ENCODE results near the gene LONRF2.
"Not testable (repeated sequence)": the region's sequence is repeated elsewhere in the genome, so short reads cannot be mapped to it uniquely, and the experiment has no call there.

The LONRF2 gene

DNA sequence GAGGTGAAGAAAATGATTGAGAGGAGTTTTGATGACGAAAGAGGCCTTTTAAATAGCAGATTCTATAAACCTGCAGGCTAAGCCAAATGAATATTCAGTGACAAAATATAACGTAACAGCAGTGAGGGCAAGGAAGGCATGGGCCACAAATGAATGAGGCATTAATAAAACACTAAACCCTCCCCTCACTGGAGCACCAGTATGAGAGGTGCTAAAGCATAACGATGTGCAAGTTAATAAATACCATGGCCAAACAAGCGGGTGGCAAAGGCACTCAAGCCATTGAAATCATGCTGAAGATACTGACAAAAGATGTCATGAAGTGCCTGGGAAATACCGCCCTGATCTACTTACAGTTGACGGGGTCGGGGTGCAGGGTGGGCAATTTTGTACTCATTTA, 30.2 kb upstream of the LONRF2 start:
- Mint-ChIP-seq H3K27me3 (ENCODE audit: low read depth) (no peaks in the 10 kb centered on the region), H3K36me3 (ENCODE audit: low read depth) (no peaks in the 10 kb centered on the region), H3K9me3 (peaks cover 16% of the 10 kb centered on the region), H3K4me1 (no peaks in the 10 kb centered on the region), H3K27ac (no peak overlapping the region), H3K4me3 (no peak overlapping the region)
- TF ChIP-seq, protein P1, sequence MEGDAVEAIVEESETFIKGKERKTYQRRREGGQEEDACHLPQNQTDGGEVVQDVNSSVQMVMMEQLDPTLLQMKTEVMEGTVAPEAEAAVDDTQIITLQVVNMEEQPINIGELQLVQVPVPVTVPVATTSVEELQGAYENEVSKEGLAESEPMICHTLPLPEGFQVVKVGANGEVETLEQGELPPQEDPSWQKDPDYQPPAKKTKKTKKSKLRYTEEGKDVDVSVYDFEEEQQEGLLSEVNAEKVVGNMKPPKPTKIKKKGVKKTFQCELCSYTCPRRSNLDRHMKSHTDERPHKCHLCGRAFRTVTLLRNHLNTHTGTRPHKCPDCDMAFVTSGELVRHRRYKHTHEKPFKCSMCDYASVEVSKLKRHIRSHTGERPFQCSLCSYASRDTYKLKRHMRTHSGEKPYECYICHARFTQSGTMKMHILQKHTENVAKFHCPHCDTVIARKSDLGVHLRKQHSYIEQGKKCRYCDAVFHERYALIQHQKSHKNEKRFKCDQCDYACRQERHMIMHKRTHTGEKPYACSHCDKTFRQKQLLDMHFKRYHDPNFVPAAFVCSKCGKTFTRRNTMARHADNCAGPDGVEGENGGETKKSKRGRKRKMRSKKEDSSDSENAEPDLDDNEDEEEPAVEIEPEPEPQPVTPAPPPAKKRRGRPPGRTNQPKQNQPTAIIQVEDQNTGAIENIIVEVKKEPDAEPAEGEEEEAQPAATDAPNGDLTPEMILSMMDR (IDR thresholded peaks at IDR 0.05; ENCODE audit: unreplicated experiment in 3 of 3): no peak

DNA sequence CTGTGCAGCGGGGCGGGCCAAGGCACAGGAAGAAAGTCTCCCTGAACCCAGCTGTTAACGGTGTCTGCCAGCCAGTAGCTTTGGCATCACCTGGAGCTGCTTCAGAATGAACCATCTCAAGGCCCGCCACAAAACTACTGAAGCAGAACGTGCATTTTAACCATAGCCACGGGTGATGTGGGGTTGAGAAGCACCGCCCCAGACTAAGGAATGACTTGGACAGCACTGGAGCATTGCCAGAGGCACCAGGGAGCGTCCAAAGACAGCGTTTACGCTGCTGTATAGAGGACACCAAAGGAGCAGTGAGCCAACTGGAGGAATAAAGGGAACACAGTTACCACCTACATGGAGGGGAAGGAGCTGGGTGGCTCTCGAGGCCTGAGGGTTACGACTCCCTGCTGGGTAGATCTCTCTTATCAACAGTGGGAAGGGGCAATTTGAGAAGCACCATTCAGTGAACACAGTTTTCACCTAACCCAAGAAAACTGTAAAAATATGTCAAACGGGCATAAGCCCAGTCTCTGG, 28.4 kb upstream of the LONRF2 start:
- Mint-ChIP-seq H3K4me3 (no peak overlapping the region), H3K27me3 (ENCODE audit: low read depth) (no peaks in the 10 kb centered on the region), H3K9me3 (peaks cover 12% of the 10 kb centered on the region), H3K27ac (no peak overlapping the region), H3K4me1 (no peaks in the 10 kb centered on the region), H3K36me3 (ENCODE audit: low read depth) (no peaks in the 10 kb centered on the region)
- TF ChIP-seq, protein P1 (IDR thresholded peaks at IDR 0.05; ENCODE audit: unreplicated experiment in 3 of 3): no peak

DNA sequence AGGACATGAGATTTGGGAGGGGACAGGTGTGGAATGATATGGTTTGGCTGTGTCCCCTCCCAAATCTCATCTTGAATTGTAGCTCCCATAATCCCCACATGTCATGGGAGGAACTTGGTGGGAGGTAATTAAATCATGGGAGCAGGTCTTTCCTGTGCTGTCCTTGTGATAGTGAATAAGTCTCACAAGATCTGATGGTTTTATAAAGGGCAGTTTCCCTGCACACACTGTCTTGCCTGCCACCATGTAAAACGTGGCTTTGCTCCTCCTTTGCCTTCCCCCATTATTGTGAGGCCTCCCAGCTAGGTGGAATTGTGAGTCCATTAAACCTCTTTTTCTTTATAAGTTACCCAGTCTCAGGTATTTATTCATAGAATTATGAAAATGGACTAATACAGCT, 22.8 kb upstream of the LONRF2 start:
- Mint-ChIP-seq H3K27ac (peak overlapping the region in 1 of 3 experiments; percentile 72), H3K9me3 (peaks cover 25% of the 10 kb centered on the region)
- not testable (repeated sequence) for H3K27me3 Mint-ChIP-seq (ENCODE audit: low read depth); H3K4me1 Mint-ChIP-seq; H3K36me3 Mint-ChIP-seq (ENCODE audit: low read depth); H3K4me3 Mint-ChIP-seq

DNA sequence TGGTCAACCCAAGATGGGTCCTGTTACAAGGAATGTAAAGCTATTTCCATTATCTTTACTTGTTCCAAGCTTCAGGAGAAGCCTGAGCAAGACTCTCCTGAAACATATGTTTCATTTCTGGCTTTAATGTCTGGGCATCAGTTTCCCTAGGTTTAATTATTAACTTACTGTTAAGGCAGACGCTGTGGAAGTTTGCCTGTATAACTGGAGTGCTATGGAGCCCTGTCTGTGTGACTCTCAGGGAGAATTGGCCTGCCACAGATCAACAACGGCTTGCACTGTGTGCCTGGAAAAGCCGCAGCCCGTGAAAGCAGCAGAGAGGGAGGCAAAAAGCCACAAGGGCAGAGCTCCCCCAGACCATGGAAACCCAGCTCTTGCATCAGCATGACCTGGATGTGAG, 22.1 kb upstream of the LONRF2 start:
- peaks cover 22% of the 10 kb centered on the region for H3K9me3 Mint-ChIP-seq
- TF ChIP-seq, protein P1 (IDR thresholded peaks at IDR 0.05; ENCODE audit: unreplicated experiment in 3 of 3): no peak
- H3K4me1 Mint-ChIP-seq: no peaks in the 10 kb centered on the region
- peaks cover 11% of the 10 kb centered on the region for H3K27me3 Mint-ChIP-seq (ENCODE audit: low read depth)
- peak overlapping the region in 1 of 3 experiments; percentile 48 for H3K27ac Mint-ChIP-seq
- no peak overlapping the region for H3K4me3 Mint-ChIP-seq
- no peaks in the 10 kb centered on the region for H3K36me3 Mint-ChIP-seq (ENCODE audit: low read depth)

DNA sequence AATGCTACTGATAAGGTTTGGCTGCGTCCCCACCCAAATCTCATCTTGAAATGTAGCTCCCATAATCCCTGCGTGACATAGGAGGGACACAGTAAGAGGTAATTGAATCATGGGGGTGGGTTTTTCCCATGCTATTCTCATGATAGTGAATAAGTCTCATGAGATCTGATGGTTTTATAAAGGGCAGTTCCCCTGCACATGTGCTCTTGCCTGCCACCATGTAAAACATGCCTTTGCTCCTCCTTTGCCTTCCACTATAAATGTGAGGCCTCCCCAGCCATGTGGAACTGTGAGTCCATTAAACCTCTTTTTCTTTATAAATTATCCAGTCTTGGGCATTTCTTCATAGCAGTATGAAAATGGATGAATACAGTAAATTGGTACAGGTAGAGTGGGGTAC, 20.2 kb upstream of the LONRF2 start:
- not testable (repeated sequence) for H3K36me3 Mint-ChIP-seq (ENCODE audit: low read depth); H3K4me3 Mint-ChIP-seq; H3K27ac Mint-ChIP-seq; H3K4me1 Mint-ChIP-seq
- Mint-ChIP-seq H3K9me3 (peaks cover 18% of the 10 kb centered on the region), H3K27me3 (ENCODE audit: low read depth) (peaks cover 20% of the 10 kb centered on the region)

DNA sequence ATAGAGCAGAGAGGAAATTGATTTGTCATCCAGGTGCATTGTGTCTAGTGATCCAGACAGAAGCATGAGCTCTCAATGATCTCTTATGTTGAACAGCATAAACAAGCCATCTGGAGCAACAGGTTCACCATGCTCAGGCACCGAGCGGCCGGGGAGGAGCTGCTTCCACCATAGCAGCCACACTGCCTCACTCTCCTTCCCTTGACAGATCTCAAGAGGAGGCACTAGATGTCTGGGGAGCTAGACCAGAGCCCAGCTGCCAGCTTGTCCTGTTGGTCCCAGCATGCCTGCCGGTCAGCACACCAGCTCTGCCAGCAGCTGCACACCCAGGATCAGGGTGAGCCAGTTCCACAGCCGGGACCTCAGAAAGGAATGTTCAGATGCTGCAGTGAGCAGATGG, 17.5 kb upstream of the LONRF2 start:
- Mint-ChIP-seq H3K9me3 (peaks cover 14% of the 10 kb centered on the region), H3K27me3 (ENCODE audit: low read depth) (peaks cover 23% of the 10 kb centered on the region), H3K4me1 (no peaks in the 10 kb centered on the region), H3K4me3 (no peak overlapping the region), H3K27ac (no peak overlapping the region), H3K36me3 (ENCODE audit: low read depth) (no peaks in the 10 kb centered on the region)
- TF ChIP-seq, protein P1 (IDR thresholded peaks at IDR 0.05; ENCODE audit: unreplicated experiment in 3 of 3): no peak

DNA sequence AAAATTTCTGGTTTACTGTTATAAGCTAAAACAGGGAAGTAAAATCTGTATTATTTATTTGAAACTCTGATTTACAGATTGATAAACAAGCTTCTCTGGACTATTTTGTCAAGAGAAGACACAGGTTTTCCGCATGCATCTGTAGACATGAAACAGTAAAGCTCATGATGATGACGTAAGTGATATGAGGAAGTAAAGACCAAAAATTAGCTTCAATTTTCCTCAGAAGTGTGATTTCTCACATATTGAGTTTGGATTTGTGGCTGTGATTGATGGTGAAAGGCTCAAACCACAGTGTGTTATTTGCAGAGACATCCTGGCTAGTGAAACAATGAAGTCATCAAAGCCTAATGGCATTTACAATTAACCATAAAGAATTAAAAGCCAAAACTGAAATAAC, 12.6 kb upstream of the LONRF2 start:
- no peaks in the 10 kb centered on the region for H3K4me1 Mint-ChIP-seq
- H3K27ac Mint-ChIP-seq: no peak overlapping the region
- peaks cover 23% of the 10 kb centered on the region for H3K27me3 Mint-ChIP-seq (ENCODE audit: low read depth)
- H3K36me3 Mint-ChIP-seq (ENCODE audit: low read depth): no peaks in the 10 kb centered on the region
- no peak overlapping the region for H3K4me3 Mint-ChIP-seq
- TF ChIP-seq, protein P1 (IDR thresholded peaks at IDR 0.05; ENCODE audit: unreplicated experiment in 3 of 3): no peak
- H3K9me3 Mint-ChIP-seq: no peaks in the 10 kb centered on the region
